ENCODE data around the gene LRP4.

- TF ChIP-seq CTCF (optimal IDR thresholded peaks at IDR 0.05 in 1 of 3, IDR thresholded peaks at IDR 0.05 in 1 of 3, conservative IDR thresholded peaks at IDR 0.05 in 1 of 3; ENCODE audit: extremely low read depth in 1 of 3, insufficient read depth in 2 of 3, low read length in 3 of 3) (no peak), EZH2 (IDR thresholded peaks at IDR 0.05; ENCODE audit: low read length) (no peak)
Measured at GRCh38 chr11:46835897-46836296, 82.5 kb downstream of the LRP4 start.

All from keratinocyte (primary cell).